LHCN-M2 (cell line): Measurements from ENCODE around the gene WNT7B. TPM values are rescaled to one million over a fixed set of nuclear protein-coding genes. Genes with fewer than 3 reads are reported as not detected.

ENCODE experiments used
- DNase-seq: peaks from one replicate; pipeline ENCODE4 v3.0.0-alpha.2; 2012; ENCODE audit warnings: low read depth
- total RNA-seq: library from RNA; depleted of rRNA; stranded (reverse); fragments of >200 nt; gene quantifications from 2 replicates; pipeline ENCODE4 v1.2.3, GENCODE V29; 2014

The WNT7B gene
- total RNA-seq, 1 experiment from 2014 or later, result not detected

- no peak for DNase-seq
Measured at GRCh38 chr22:45930324-45930723, 46.6 kb downstream of the WNT7B start.

GRCh38 chr22:45929649-45930048 is 47.3 kb downstream of the WNT7B start:
- DNase-seq, result no peak

GRCh38 chr22:45928726-45929368 is 48.1 kb downstream of the WNT7B start:
- no peak for DNase-seq

GRCh38 chr22:45927059-45927458 is 49.9 kb downstream of the WNT7B start:
- no peak for DNase-seq

GRCh38 chr22:45926433-45926832 is 50.5 kb downstream of the WNT7B start:
- DNase-seq, result no peak

GRCh38 chr22:45925811-45926351 is 51.1 kb downstream of the WNT7B start:
- no peak for DNase-seq

GRCh38 chr22:45923835-45924234 is 53.1 kb downstream of the WNT7B start:
- no peak for DNase-seq

- no peak for DNase-seq
Measured at GRCh38 chr22:45923212-45923611, 53.8 kb downstream of the WNT7B start.

GRCh38 chr22:45922661-45923060 is 54.3 kb downstream of the WNT7B start:
- DNase-seq, result no peak

- DNase-seq, result no peak
Measured at GRCh38 chr22:45922256-45922655, 54.7 kb downstream of the WNT7B start.

- DNase-seq, result no peak
Measured at GRCh38 chr22:45919504-45920286, 57.3 kb downstream of the WNT7B start.

- DNase-seq, result no peak
Measured at GRCh38 chr22:45918459-45919370, 58.2 kb downstream of the WNT7B start.

GRCh38 chr22:45917700-45918458 is 59.1 kb downstream of the WNT7B start:
- no peak for DNase-seq

GRCh38 chr22:45917146-45917545 is 59.8 kb downstream of the WNT7B start:
- DNase-seq, result no peak

- DNase-seq, result no peak
Measured at GRCh38 chr22:45916515-45916914, 60.4 kb downstream of the WNT7B start.

- no peak for DNase-seq
Measured at GRCh38 chr22:45915841-45916240, 61.1 kb downstream of the WNT7B start.

- no peak for DNase-seq
Measured at GRCh38 chr22:45915151-45915550, 61.8 kb downstream of the WNT7B start.

- DNase-seq, result no peak
Measured at GRCh38 chr22:45914309-45914708, 62.7 kb downstream of the WNT7B start.

GRCh38 chr22:45912910-45913309 is 64.1 kb downstream of the WNT7B start:
- DNase-seq, result no peak

- peak; percentile 8 for DNase-seq
Measured at GRCh38 chr22:45911601-45912271, 65.2 kb downstream of the WNT7B start.
